Suppressor macrophage treated with lipopolysaccharide for 4 hours (primary cell): ENCODE data around the gene HOMER1.
"Not testable (repeated sequence)": the region's sequence is repeated elsewhere in the genome, so short reads cannot be mapped to it uniquely, and the experiment has no call there.

ENCODE experiments used
- DNase-seq: peaks from one replicate; pipeline ENCODE4 v3.0.0-alpha.2; 2020

HOMER1 gene

DNA sequence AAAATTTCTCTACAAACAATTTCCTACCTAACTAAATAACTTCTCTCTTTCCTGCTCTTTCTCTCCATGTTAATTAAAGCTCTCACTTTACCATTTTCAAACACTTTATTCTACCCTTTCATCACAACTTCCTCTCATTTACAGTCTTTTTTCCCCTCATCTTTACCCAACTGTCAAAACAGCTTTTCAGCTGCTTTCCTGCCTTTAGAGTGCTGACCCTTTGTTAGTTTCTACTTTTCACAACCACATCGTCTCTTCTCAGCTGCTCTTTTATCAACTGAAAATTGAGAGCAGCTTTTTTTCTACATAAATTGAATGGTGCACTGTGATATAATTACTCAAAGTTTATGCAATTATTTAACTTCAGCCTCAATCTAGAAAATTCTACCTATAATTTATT, 3.1 kb upstream of the HOMER1 start:
- no peak for DNase-seq

DNA sequence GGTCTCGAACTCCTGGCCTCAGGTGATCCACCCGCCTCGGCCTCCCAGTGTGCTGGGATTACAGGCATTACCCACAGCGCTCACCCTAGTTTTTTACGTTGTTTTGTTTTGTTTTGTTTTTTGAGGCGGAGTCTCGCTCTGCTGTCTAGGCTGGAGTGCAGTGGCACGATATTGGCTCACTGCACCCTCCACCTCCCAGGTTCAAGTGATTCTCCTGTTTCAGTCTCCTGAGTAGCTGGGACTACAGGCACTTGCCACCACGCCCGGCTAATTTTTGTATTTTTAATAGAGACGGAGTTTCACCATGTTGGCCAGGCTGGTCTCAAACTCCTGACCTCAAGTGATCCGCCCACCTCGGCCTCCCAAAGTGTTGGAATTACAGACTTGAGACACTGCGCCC, 2.4 kb upstream of the HOMER1 start:
- not testable (repeated sequence) for DNase-seq

DNA sequence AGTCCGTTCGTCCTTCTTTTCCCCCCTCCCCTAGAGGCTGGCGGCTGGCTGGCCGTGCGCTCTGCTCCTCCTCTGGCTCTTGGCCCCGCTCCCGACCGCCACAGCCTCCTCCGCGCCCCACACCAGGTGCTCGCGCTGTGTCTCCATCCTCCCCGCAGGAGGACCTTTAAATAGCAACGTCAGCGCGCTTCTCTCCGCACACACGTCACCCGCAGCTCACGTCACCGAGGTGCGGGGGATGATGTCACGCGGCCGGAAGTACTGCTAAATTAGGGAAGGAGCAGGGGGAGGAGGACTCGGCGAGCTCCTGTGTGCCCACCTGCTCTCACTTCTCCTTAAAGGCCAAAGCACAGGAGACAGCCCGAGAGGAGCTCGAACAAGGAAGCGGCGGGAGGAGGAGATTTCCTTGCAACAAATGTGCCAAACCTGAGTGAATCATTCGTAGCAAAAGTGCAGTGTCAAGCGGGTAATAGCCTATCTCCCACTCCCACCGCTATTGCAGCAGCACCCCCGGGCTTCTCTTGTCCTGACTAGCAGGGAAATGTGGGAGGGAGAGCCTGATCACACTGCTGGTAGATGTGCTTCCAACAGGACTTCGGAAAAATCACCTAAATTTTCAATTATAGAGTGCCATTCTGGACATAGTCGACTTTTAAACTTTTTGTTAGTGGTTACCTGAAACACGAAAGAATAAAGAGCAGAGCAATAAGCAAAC, 614 bp upstream of the HOMER1 start:
- DNase-seq: peak; percentile 88

GRCh38 chr5:79513308-79513703, 628 bp downstream of the HOMER1 start:
- no peak for DNase-seq

DNA sequence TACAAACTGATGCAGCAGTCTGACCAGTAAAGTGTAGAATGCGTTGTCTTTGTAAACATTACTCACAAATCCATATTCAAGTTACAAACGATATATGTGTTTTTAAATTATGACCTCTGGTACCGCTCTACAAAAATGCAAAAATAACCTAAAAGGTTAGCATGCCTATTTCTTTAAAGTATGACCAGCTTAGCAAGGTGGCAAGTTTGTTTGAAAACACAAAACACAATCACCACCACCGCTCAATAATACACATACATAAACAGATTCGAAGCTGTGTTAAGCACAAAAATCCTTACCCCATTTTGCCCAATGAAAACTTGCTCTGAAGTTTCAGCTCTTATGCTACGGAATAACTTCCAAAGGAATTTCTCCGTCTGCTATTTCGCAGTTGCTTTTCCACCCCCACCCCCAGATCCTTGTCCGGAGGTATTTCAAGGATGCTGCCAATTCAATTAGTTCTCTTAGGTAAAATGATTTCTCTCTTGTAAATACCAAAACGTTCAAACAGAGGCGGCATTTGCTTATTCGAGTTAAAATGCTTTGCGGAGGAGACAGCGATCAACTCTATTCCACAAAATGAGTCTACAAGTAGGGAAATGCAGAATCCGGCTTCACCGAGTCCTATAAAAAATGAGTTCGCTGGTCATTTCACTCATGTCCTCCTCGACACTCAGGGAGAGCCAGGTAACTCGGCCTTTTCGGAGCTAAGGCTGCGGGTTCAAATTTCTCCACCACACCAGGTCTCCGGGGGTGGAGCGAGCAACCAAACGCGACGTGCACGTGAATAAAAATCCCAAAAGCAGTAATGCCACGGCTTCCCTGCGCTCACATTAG, 1.2 kb downstream of the HOMER1 start:
- DNase-seq: no peak

GRCh38 chr5:79512049-79512448, 1.9 kb downstream of the HOMER1 start:
- peak; percentile 18 for DNase-seq

DNA sequence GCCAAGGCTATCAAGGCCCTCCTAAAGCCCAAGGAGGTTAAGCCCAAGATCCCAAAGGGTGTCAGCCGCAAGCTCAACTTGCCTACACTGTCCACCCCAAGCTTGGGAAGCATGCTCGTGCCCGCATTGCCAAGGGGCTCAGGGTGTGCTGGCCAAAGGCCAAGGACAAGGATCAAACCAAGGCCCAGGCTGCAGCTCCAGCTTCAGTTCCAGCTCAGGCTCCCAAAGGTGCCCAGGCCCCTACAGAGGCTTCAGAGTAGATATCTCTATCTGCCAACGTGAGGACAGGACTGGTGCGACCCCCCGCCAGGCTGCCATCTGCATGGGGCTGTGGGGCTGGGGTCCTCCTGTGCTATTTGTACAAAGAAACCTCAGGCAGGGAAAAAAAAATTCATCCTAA, 3.3 kb downstream of the HOMER1 start:
- DNase-seq: no peak

- no peak for DNase-seq
These were observed 4.6 kb downstream of the HOMER1 start for GRCh38 chr5:79509244-79509885.

DNA sequence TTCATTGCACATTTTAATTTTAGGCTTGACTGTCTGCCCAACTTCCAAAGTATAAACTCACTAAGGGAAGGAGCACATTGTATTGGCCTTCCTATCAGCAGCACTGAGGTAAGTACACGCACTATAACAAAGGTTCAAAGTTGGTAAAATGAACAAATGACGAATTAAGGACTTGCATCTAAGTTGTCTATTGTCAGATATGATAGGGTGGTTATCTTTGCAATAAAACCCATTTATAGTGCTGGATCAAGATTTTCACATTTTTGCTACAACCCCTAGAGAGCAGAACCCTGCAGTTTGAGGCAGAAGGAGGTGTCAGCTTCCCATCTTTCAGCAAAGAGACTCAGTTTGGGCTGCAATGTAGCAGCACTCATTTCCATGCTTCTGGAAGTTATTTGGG, 5.1 kb downstream of the HOMER1 start:
- no peak for DNase-seq

DNA sequence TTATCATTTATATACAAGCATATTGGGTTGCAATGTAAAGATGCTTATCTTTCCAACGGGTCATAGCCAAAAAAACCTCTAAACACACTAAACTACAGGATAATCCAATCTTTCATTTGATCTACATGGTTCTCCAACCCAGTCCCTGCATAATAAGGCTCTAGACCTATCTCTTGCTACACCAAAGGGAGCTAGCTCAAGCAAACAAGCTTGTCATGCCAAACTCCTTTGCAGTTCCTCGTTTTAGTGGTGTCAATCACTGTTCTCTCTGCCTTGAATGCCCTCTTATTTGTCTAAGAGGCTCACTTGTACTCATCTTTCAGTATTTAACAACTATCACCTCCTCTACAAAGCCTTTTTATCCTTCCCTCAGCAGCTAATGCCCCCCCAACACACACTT, 5.6 kb downstream of the HOMER1 start:
- no peak for DNase-seq

- DNase-seq: no peak
These were observed 6.4 kb downstream of the HOMER1 start for GRCh38 chr5:79507251-79508205.

DNA sequence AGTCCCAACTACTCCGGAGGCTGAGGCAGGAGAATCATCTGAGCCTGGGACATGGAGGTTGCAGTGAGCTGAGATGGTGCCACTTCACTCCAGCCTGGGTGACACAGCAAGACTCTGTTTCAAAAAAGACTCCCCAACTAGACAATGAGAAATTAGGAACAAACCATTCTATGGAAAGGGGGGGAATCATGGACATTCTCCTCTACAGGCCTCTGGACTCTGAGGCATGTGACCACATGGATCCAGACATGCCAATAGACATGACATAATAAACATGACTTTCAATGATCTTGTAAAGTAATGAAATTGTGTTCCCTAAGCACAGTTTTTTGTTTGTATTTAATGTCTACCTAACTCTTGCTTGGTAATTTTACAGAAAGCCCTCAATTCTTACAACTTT, 8.8 kb downstream of the HOMER1 start:
- no peak for DNase-seq

- DNase-seq: no peak
These were observed 10.0 kb downstream of the HOMER1 start for GRCh38 chr5:79503794-79504495.

GRCh38 chr5:79499640-79500273, 14.2 kb downstream of the HOMER1 start:
- no peak for DNase-seq

DNA sequence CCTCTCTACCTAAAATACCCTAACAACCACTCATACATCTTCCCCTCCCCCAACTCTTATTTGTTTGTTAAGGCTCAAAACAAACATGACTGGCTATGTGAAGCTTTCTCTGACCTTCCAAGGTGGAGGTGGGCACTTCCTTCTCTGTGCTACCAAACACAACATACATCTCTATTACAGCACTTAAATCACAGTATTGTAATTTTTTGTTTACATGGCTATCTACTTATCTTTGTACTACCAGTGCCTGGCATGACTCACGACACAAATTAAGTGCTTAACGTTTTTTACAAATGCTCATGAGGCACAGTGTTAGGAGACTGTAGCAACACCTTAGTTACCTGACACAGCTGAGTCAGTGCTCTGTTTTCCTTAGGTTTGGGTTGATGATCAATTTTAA, 18.6 kb downstream of the HOMER1 start:
- no peak for DNase-seq

GRCh38 chr5:79493596-79494345, 20.2 kb downstream of the HOMER1 start:
- DNase-seq: no peak

- DNase-seq: no peak
These were observed 22.1 kb downstream of the HOMER1 start for GRCh38 chr5:79491690-79492317.

DNA sequence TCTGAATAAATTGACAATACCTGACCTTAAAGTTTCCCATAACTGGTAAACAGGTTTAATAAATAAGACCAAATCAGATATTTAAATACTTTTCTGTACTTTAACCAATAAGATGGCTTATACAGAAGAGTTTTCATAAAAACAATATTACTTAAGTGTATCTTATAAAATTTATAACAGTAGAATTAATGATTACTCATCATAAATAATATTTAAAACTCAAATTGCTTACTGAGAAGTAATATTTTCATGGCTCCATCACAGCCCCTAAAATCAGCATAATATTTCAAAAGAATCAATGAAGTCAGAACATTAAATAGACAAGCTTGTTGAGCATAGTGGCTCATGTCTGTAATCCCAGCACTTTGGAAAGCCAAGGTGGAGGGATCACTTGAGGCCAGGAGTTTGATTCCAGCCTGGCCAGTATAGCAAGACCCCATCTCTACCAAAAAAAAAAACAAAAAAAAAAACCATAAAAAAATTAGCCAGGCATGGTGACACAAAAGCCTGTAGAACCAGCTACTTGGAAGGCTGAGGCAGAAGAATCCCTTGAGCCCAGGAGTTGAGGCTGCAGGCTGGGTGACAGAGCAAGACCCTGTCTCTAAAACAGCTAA, 23.5 kb downstream of the HOMER1 start:
- DNase-seq: no peak

- DNase-seq: no peak
These were observed 24.2 kb downstream of the HOMER1 start for GRCh38 chr5:79489773-79490172.

DNA sequence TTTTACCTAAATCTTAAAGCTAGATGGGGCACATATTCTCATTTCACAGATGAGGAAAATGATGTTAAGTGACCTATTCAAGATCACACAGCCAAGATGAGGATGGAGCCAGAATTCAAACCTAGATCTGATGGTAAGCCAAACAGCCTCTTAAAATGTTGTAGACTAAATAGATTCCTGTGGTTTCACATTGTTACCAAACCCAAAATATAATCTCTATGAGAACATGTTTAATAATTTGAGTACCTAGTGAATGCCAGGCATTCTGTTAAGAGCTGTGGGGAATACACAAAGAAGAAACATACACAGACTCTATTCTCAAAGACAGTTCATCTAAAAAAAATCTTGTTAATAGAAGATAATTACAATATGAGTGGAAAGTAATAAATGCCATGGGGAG, 25.2 kb downstream of the HOMER1 start:
- DNase-seq: no peak
